ENCODE data around the gene EPHX1.
"Not testable (repeated sequence)": the region's sequence is repeated elsewhere in the genome, so short reads cannot be mapped to it uniquely, and the experiment has no call there.

DNA sequence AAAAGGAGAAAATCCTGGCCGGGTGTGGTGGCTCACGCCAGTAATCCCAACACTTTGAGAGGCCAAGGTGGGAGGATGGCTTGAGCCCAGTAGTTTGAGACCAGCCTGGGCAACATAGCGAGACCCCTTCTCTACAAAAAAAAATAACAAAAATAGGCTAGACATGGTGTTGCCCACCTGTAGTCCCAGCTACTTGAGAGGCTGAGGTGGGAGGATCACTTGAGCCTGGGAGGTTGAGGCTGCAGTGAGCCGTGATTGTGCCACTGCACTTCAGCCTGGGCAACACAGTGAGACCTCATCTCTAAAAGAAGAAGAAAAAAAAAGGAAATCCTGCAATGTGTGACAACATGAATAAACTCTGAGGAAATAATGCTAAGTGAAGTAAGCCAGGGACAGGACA, 26.4 kb downstream of the EPHX1 start:
- TF ChIP-seq, protein P1, sequence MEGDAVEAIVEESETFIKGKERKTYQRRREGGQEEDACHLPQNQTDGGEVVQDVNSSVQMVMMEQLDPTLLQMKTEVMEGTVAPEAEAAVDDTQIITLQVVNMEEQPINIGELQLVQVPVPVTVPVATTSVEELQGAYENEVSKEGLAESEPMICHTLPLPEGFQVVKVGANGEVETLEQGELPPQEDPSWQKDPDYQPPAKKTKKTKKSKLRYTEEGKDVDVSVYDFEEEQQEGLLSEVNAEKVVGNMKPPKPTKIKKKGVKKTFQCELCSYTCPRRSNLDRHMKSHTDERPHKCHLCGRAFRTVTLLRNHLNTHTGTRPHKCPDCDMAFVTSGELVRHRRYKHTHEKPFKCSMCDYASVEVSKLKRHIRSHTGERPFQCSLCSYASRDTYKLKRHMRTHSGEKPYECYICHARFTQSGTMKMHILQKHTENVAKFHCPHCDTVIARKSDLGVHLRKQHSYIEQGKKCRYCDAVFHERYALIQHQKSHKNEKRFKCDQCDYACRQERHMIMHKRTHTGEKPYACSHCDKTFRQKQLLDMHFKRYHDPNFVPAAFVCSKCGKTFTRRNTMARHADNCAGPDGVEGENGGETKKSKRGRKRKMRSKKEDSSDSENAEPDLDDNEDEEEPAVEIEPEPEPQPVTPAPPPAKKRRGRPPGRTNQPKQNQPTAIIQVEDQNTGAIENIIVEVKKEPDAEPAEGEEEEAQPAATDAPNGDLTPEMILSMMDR (IDR thresholded peaks at IDR 0.05; ENCODE audit: low read depth, low read length, poor library complexity, severe bottlenecking) = not testable (repeated sequence)
- not testable (repeated sequence) for TF ChIP-seq EZH2phosphoT487 (IDR thresholded peaks at IDR 0.05; ENCODE audit: borderline replicate concordance, low read length)

Data from DOHH2 (cell line).